DOHH2 (cell line): Measurements from ENCODE around the gene TESK1.

Experiments used
- CTCF ChIP-seq: fragments of 200-600 bp; sonication (generic); IDR thresholded peaks from one replicate; pipeline ENCODE4 v1.5.1; 2014; ENCODE audit warnings: antibody characterized with exemption, mild to moderate bottlenecking, low read depth, low read length; ENCODE audit not compliant: poor library complexity, severe bottlenecking
- EZH2phosphoT487 ChIP-seq: fragments of 200-600 bp; sonication (generic); IDR thresholded peaks from 2 replicates; pipeline ENCODE4 v1.6.1; 2017; ENCODE audit warnings: borderline replicate concordance, mild to moderate bottlenecking, antibody characterized with exemption, low read length, moderate library complexity, mixed read lengths

- TF ChIP-seq CTCF (no peak), EZH2phosphoT487 (no peak)
Measured at GRCh38 chr9:35609001-35609819, 4.1 kb downstream of the TESK1 start.
